ENCODE data around the gene DBP.
"Not testable (repeated sequence)": the region's sequence is repeated elsewhere in the genome, so short reads cannot be mapped to it uniquely, and the experiment has no call there.

DBP gene

DNA sequence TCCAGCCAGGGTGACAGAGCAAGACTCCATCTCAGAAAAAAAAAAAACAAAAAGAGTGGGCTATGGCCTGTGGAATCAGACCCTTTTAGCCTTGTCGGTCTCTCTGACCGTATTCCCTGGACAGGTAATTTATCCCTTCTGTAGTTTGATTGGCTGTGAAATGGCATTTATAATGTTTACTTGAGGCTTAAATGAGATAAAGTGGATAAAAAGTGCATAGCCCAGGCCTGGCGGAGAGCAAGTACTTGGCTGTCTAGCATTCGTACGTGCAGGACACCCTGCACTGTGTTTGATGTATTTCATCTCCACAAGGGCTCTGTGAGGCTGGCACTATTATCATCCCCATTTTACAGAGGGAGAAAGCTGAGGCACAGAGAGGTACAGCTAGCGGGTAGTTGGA is 28.6 kb upstream of the DBP start:
- no peak for DNase-seq

- no peak for DNase-seq
Observed at GRCh38 chr19:48664476-48664875, 27.3 kb upstream of the DBP start.

GRCh38 chr19:48663667-48664066 is 26.5 kb upstream of the DBP start:
- DNase-seq, result no peak

DNA sequence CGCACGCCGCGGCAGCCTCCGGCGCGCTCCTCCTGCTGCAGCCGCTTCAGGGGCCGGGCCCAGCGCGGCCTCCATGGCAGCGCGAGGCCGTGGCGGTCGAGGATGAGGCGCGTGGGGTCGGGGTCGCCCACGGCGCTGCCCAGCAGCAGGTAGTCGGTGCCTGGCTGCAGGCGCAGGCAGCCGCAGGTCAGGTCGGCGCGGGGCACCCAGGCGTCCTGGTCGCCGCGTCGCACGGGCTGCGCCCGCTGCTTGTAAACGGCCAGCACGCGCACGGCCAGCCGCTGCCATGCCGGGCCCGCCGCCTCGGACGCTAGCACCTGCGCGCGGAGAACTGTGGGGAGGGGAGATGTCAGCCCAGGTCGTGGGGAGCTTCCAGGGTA is 24.5 kb upstream of the DBP start:
- DNase-seq, result no peak

GRCh38 chr19:48660852-48661710 is 23.9 kb upstream of the DBP start:
- DNase-seq, result peak; percentile 48 to 92 (median 65)

DNA sequence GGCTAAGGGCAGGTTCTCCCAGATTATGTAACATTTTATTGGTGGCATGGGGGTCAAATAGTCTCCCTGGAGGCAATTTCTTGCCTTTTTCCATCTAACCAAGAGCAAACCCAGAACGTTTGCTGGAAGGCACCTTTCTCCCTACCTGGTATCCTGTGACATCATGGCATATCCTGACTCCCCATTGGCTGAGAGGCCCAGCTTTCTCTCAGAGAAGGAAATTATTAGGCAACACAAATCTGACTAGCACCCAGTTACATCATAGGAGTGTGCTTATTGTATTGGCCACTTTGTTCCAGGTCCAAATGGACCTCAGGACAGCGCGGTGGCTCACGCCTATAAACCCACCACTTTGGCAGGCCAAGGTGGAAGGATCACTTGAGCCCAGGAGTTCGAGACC is 22.6 kb upstream of the DBP start:
- DNase-seq, result no peak

DNA sequence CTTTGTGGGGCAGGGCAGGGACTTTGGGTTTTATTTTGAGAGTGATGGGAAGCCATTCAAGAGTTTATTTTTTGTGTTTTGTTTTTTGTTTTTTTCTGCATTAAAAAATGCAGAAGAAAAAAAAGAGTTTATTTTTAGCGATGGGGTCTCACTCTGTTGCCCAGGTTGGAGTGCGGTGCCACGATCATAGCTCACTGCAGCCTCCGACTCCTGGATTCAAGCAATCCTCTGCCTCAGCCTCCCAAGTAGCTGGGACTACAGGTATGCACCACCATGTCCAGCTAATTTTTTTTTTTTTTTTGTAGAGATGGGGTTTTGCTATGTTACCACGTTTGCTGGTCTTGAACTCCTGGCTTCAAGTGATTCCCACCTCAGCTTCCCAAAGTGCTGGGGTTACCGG is 21.3 kb upstream of the DBP start:
- DNase-seq, result no peak

DNA sequence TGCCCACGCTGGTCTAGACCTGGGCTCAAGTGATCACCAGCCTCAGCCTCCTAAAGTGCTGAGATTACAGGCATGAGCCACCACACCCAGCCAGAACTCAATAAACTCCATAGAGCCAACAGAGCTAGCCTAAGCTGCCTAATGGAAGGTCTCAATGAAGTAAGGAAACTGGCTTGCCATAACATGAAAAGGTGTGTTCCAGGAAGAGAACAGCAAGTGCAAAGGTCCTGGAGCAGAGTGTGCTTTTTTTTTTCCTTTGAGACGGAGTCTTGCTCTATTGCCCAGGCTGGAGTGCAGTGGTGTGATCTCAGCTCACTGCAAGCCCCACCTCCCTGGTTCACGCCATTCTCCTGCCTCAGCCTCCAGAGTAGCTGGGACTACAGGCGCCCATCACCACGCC is 20.6 kb upstream of the DBP start:
- DNase-seq, result not testable (repeated sequence)

DNA sequence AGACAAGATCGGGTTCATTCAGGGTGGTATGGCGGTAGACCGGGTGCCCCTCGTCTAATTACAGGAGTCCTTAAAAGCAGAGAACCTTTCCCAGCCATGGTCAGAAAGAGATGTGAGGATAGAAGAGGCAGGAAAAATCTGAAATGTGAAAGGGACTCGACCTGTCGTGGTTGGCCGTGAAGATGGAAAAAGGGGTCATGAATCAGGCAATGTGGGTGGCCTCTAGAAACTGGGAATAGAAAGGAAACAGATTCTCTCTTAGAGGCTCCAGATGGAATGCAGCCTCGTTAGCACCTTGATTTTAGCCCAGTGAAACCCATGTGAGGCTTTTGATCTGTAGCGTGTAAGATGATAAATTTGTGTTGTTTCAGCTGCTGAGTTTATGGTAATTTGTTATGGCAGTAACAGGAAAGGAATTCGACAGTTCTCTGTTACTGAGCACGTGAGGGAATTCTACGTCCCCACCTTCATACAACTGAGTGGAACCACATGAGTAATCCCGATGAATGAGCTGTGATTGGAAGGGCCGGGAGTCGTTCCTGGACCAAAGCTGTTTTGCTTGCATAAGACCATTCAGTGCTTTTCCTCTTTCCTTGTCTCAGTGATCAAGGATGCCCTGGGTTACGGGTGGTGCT is 19.8 kb upstream of the DBP start:
- DNase-seq, result no peak

DNA sequence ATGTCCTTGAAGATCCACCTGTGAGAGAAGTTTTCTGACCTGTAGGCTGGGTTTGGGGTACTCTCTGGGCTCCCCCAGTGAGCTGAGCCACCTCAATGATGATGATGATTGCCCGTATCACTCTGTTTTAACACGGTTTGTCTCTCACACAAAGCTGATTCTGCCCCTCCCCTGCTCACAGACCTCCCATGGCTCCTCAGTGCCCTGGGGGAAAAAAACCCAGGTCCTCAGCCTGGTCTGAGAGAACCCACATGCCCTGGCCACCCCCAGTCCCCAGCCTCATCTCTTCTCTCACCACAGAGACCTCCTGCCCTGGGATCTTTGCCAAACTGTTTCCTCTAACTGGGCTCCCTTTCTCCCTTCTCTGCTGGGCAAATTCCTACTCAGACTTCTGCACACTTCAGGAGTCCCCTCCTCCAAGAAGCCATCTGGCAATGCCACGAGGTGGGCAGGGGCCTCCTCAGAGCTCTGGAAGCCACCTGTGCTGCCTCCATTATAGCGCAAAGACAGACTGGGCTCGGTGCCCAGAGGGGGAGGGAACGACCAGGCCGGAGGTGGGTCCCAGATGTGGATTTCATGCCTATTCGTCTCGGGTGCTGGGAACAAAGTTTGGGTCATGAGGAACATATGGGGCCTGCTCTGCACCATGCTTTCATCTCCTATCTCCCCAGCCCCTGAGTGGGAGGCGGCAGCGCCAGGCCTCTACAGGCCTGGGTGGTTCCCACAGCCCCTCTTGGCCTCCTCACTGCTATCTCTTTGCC is 17.3 kb upstream of the DBP start:
- no peak for DNase-seq

DNA sequence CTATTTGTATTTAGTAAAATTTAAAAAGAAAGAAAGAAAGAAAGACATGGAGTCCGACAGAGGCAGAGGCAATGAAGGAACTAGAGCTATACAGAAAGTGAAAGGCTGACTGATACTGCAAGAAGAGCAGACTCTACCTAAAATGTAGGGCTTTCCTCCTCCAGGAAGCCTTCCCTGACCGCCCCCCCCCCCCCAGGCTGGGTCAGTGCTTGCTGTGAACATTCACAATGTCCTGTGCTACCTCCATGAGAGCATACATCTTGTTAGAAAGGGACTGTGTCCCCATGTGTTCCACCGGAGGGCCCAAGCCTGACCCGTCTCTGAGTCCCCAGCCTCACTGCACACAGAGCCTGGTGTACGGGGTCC is 14.5 kb upstream of the DBP start:
- DNase-seq, result no peak

GRCh38 chr19:48650974-48651682 is 13.9 kb upstream of the DBP start:
- DNase-seq, result no peak

DNA sequence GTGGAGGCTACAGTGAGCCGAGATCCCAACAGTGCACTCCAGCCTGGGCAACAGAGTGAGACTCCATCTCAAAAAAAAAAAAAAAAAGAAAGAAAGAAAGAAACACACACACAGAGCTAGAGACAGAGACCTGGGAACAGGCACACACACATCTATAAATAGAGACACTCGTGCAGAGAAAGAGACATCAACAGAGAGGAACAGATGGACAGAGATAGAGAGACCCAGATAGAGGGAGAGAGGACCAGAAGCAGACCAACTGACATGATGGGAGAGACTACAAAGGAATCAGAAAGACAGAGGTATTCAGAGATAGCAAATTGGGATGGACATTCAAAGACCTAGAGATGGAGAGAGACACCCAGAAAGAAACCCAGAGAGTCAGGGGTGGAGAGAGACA is 11.0 kb upstream of the DBP start:
- DNase-seq, result no peak

GRCh38 chr19:48646722-48647216 is 9.6 kb upstream of the DBP start:
- DNase-seq, result no peak

DNA sequence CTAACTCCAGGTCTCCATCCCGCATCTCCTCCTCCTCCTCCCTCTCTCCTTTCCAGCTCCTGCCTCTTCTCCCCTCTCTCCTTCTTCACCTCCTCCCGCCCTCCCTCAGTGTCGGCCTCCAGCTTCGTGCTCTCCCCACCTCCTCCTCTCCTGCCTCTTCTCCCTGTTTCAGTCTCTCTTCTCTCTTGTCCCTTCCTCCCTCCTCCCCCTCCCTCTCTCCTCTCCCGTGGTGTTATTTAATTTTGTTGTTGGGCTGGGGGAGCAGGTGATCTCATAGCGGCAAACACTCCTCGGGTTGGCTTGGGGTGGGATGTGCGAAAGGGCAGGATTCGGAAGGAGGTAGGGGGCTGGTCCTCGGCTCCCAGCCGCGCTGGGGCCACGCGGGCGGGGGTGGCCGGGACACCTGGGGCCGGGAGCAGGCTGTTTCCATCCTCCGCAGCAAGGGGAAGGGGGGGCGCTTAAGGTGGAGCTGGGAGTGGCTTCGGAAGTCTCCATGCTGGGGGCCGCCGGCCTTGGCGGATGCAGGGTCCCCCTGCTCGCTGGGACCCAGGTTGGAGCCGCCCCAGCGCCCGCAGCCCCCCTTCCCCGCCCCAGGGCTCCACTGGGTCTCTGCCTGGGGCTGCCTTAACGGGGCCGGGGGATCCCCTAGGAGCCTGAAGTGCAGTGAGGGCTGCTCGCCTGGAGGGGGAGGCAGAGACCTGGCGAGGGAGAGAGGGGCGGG is 9.0 kb upstream of the DBP start, which contains the start of gene CA11:
Gene CA11 (minus strand): TSS at position 187 of the 721 bp plus-strand sequence. CDS start 555 bp downstream, outside the sequence.
- peak; percentile 88 to 90 (median 90) for DNase-seq

GRCh38 chr19:48645620-48646000 is 8.4 kb upstream of the DBP start:
- no peak for DNase-seq

GRCh38 chr19:48644839-48645619 is 7.8 kb upstream of the DBP start:
- peak; percentile 45 to 79 (median 64) for DNase-seq

DNA sequence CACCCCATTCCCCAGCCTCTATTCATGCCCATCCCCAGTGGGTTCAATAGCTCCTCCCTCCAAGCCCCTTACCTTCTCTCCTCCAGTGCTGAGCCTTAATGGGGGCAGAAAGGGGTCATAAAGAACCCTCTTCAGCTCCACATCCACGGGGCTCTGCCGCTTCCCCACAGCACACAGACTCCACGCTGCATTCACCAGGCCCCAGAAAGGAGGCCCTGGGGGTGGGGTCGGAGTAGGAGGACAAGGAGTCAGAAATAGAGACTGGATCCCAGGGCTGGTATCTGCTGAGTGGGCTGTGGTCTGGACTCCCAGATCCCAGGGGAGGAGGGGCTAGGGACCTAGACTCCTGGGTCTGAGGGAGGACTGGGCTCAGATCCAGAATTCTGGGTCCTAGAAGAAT is 7.2 kb upstream of the DBP start:
- no peak for DNase-seq

DNA sequence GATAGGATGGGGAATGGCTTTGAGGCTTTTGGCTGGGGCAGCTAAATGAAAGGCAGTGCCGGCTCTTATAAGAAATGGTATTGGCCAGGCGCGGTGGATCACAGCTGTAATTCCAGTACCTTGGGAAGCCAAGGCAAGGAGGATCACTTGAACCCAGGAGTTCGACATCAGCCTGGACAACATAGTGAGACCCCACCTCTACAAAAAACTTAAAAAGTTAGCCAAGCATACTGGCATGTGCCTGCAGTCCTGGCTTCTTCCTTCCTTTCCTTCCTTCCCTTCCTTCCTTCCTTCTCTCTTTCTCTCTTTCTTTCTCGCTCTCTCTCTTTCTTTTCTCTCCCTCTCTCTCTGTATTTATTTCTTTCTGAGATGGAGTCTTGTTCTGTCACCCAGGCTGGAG is 5.7 kb upstream of the DBP start:
- no peak for DNase-seq

GRCh38 chr19:48641850-48642249 is 4.7 kb upstream of the DBP start:
- DNase-seq, result no peak

All from T-helper 1 cell (primary cell).